T-helper 22 cell (primary cell): ENCODE results near the gene ANO1.
"Not testable (repeated sequence)": the region's sequence is repeated elsewhere in the genome, so short reads cannot be mapped to it uniquely, and the experiment has no call there.

Experiments
- DNase-seq: peaks from one replicate; pipeline ENCODE4 v3.0.0-alpha.2; 2020; ENCODE audit warnings: low read depth

Gene ANO1

DNA sequence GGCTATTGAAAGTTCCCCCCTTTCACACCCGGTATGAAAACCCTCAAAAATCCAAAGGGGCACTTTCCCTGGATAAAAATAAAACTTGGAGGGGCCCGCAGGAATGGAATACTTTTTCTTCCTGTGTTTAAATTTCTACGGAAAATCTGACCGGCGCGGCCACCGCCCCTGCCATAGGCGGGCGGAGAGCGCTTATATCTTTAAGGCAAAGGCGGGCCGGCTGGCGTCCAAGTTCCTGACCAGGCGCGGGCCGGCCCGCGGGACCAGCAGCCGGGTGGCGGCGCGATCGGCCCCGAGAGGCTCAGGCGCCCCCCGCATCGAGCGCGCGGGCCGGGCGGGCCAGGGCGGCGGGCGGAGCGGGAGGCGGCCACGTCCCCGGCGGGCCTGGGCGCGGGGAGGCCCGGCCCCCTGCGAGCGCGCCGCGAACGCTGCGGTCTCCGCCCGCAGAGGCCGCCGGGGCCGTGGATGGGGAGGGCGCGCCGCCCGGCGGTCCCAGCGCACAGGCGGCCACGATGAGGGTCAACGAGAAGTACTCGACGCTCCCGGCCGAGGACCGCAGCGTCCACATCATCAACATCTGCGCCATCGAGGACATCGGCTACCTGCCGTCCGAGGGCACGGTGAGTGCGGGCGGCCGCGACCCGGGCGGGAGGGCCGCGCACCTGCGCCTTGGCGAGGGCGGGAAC lies at the start of gene ANO1:
Gene ANO1 (plus strand): TSS at position 223 of the 686 bp plus-strand sequence. CDS start 290 bp downstream, at position 513.
- no peak for DNase-seq

DNA sequence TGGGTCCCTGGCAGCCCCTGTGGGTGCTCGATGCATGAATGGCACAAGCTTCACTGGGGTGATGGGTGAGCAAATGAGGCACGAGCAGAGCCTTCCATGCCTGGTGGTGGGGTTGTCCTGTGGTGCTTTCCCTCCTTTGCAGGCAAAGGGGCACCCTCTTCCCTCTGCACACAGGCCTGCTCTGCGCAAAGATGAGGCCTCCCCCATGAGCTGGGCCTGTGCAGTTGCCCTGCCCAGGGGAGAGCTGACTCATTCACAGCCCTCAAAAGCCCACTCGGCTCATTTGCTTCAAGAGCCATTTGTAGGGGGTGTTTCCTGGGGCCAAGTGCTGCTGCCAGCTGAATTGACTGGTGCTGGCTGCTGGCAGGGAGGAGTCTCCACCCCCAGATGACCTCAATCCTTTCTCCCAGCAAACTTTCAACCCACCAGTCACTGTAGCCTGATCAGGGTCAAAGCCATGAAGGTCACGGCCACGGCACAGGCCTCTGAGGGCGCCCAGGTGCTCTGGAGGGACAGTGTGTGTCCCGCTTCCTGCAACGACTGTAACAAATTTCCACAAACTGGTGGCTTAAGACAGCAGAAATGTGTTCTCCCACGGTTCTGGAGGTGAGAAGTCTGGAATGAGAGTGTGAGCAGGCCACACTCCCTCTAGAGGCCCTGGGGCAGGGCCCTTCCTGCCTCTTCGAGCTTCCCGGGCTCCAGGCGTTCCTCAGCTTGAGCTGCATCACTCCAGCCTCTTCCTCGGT lies 48.8 kb upstream of the ANO1 start:
- no peak for DNase-seq

DNA sequence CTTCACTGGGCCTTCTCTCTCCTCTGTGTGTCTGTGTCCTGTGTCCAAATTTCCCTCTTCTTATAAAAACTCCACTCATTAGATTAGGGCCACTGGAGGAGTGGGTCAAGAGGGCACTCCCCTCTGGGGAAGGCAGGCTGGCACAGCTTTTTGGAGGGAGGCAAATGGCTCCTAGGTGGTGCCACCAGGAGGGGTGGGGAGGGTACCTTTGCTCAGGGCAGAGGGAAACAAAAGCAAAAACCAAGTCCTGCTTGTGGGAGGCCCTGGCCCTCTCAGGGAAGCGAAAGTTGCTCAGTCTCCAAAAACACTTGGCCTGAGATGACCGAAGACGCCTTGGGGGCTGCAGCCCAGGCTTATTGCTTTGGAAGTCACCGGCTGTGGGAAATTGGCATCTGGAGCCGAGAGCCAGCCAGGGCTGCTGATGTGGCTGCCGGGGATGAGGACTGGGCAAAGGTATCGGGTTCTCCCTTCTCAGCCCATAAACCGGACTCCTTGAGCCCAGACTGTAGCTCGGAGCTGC lies 48.2 kb upstream of the ANO1 start:
- DNase-seq: no peak

DNA sequence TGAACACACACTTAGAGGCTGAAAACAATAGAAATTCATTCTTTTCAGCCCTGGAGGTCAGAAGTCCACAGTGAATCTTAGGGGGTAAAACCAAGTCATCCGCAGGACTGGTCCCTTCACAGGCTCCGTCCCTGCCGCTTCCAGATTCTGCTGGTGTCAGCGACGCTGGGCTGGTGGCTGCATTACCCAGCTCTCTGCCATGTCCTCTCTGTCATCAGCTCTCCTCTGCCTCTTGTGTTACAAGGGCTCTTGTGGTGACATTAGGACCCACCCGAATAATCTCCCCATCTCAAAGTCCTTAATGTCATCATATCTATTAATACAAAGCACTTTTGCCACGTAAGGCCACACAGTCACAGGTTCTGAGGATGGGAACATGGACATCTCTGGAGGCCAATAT lies 47.7 kb upstream of the ANO1 start:
- no peak for DNase-seq

DNA sequence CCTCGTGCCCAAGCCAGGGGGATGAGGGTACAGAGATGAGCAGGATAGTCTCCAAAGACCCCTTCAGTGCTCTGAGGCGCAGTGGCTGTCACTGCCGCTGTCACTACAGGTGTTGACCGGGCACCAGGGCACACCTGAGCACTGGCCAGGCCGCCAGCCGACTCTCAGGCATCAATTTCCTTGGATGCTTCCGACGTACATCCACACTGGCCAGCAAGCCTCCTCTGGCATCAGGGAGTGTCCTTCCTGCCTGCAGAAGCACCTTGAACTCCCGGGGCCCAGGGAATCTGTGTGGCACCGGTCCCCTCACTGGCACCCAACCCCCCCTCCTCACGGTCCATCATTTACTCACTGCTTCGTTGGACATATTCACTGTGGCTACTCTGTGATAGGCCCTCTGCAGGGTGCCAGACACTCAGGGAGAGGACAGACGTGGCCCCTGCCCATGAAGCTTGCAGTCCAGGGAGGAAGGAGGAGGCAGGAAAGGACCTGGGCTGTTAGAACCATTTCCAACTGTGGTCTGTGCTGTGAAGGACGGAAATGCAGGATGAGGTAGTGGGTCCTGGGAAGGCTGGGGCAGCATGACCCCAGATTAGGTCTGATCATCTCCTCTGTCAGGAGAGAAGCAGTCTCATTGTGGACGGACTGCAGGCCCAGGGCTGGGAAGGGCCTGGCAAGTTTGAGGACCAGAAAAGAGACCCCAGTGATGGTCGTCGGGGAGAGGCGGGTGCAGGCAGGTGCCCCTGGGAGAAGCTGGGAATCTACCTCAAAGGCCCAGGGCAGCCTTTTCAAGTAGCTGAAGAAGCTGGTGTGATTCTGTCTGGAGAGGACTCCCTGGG lies 46.3 kb upstream of the ANO1 start:
- no peak for DNase-seq

DNA sequence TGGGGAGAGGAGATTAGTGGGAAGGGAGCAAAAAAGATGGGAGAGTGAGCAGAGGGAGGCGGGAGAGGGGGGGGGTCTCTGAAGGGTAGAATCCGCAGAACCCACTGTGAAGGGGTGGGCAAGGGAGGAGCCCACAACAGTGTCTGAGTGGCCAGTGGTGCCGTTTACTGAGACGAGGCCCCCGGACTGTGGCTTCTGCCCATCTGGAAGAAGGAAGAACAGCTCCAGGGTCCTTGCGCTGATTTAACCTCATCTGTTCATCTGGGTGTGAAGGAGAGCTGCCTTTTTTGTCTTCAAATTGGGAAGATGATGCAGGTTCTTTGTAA lies 45.7 kb upstream of the ANO1 start:
- DNase-seq: no peak

DNA sequence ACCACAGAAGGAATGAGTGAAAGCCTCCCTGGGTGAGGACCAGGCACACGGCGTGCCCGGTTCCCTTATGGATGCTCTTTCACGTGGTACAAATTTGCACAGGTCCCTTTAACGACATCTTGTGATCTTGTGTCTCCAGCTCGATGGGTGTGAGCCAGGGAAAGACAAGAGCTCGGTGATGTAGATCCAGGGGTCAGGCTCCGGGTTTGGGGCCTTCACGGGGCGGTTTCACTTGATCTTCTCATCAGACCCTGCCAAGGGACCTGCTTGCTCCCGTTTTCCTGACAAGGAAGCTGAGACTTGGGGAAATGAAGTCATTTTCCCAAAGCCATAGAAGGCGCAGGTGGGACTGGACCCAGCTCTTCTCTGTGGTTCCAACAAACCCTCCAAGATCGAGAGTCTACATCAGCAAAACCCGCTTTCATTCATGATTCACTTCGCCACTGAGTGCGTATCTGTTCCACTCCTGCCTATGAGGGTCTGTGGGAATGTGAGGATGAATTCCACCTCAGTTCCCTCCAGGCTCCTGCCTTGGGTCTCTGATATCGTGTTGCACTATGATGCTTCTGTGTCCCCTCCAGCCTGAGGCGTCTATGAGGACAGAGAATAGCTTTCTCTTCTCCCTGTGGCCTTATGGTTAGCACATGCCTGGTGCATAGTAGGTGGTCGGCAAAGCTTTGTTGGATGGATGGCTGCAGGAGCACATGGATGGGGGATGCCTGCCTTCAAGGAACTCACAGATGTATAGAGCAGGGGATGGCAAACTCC lies 45.0 kb upstream of the ANO1 start:
- DNase-seq: no peak

DNA sequence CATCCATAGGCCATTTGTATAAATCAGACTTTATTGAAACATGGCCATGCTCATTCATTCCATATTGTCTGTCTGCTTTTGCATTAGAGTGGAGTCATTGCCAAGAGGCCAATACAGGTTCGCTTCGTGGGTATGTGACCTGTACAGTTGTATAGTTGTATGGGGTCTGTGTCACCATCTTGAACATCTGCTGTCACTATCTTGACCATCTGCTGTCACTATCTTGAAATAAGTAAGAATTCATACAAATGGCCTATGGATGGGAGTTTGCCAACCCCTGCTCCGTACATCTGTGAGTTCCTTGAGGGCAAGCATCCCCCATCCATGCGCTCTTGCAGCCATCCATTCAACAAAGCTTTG lies 44.4 kb upstream of the ANO1 start:
- no peak for DNase-seq

DNA sequence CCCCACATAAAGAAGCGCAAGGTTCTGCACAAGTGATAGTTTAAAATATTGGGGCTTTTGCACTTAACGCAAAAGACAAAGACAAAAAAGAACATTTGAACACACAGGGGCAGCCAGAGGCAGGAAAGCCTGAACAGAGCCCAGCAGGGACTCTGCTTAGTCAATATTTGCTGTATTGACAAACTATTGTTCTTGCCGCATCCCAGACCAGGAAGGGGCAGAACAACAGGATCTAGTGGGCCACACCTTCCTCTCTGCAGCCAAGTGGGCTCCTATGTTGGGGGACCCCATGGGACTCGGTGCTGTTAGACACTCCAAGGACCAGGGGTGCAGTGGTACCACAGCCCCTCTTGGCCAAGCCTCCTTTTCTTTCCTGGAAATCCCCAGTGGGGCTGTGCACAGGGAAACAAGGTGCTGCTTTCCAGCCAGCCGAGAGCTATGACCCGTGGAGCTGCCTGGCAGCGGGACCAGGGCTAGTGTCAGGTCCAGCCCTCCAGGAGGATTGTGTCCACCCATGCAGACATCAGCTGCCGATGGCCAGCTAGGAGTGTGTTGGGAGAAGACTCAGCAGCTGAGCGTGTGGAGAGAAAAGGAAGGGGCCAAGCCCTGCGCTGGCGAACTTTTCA lies 43.3 kb upstream of the ANO1 start:
- no peak for DNase-seq

DNA sequence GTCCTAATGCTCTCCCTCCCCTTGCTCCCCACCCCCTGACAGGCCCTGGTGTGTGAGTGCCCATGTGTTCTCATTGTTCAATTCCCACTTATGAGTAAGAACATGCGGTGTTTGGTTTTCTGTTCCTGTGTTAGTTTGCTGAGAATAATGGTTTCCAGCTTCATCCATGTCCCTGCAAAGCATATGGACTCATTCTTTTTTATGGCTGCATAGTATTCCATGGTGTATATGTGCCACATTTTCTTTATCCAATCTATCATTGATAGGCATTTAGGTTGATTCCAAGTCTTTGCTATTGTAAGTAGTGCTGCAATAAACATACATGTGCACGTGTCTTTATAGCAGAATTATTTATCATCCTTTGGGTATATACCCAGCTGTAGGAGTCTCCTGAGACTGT lies 42.5 kb upstream of the ANO1 start:
- DNase-seq: not testable (repeated sequence)

DNA sequence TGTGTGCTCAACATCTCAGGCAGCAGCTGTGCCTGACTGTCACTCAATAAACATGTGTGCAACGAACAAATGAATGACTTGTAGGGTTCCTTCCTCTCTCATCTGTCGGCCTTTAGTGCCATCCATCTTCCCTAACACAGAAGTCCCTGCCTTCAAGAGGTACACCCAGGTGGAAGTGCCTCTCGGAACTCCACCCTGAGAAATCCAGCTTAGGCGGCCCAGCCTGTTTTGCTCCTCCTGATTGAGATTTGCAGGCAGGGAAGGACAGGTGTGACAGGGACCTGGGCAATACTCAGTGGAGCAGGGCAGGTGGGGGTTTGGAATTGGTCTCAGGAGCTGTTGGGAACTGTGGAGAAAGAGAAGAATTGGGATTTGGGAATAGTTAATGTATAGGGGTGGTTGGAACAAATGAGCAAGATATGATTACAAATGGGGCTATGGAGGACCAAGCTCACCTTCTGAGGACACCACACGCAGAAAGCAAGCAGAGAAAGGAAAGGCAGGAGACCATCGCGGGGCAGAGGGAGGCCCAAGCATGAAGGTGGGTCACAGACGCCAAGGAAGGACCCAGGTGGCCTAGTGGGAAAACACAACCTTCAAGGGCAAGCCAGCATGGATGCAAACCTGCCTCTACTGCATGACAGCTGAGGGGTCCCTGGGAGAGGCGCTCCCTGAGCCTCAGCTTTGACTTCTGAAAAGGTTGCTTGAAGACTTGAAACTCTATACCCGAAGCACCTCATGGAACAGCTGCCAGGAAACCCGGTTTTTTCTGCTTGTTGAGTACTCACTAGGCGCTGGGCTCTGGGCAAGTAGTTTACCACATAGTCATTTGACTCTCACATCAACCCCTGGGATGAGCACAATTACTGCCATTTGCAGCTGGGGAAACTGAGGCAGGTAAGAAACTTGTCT lies 40.9 kb upstream of the ANO1 start:
- no peak for DNase-seq

DNA sequence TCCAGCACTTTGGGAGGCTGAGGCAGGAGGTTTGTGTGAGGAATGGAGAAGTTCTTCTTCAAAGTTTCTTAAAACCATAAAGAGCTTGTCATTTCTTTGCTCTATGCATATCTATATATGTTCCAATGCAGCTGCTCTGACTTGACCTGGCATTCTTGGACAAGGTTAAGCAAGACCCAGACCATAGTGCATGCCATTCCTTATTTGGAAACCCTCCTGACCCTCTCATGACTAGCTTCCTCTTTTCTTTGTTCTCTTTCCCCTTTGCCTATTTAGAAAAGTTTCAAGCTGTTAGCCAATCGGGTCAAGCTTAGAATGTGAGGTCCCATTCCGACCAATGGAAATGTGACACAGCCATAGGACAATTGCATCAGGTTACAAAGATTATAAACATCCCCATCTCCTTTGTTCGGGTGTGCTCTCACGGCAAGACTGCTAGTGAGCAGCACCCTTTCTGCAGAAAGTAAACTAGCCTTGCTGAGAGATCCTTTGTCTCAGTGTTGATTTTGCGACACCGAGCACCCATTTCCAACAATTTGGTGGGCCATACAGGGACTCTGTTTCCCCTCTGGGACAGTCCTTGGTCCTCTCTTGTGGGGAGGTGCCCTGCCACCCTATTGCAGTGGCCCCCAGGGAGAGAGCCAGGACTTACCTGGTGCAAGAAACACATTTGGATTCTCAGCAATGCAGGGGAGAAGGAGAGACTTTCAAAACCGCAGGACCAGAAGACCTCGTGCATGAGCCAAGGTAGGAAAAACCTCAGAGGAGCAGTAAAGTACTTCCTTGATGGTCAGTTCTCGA lies 39.9 kb upstream of the ANO1 start:
- no peak for DNase-seq

DNA sequence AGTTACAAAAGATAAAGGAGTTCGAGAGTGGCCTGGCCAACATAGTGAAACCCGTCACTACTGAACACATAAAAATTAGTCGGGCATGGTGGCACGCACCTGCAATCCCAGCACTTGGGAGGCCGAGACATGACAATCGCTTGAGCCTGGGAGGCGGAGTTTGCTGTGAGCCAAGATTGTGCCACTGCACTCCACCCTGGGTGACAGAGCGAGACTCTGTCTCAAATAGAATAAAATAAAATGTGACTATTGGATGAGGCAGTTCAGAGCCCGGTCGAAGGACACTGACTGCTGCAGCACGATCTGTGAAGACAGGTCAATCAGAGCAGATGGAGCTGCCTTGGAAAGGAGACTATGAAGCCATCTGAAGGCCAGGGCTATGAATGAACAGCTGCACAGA lies 37.7 kb upstream of the ANO1 start:
- DNase-seq: no peak

DNA sequence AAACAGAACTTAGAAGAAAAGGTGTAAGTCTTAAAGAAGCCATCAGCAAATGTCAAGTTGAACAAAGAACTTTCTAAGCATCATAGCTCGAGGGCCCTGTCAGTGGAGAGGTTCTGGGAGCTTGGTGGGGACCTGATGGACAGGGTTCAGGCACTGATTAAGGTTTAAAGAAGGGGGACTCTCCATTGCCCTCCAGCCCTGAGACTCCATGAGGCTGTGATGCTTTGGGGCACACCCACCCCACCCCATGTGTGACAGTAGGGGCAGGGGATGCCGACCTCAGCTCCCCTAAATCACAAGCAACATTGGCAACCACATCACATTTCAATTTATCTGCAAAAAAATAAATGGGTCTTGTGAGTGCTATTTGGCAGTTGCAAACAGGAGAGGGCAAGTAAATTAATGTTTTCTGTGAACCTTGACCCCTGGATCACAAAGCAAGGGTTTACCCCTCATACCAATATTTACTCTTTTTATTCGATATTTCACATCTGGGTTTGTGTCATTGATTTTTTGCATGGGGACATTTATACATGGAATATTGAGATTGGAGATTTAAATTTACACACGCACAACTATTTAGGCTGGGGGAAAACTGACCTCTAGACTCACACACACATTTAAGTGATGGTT lies 37.1 kb upstream of the ANO1 start:
- no peak for DNase-seq

DNA sequence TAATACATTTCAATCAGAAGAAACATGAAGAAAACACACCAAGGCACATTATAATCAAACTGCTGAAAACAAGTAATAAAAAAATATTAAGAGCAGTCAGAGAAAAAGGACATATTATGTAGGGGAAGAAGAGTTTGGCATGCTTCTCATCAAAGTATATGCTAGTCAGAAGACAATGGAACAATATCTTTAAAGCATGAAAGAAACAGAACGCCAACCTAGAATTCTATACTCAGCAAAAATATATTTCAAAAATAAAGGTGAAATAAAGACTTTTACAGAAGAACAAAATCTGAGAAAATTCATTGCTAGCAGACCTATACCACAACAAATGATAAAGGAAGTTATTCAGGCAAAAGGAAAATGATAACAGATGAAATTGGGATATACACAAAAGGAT lies 34.6 kb upstream of the ANO1 start:
- DNase-seq: no peak

DNA sequence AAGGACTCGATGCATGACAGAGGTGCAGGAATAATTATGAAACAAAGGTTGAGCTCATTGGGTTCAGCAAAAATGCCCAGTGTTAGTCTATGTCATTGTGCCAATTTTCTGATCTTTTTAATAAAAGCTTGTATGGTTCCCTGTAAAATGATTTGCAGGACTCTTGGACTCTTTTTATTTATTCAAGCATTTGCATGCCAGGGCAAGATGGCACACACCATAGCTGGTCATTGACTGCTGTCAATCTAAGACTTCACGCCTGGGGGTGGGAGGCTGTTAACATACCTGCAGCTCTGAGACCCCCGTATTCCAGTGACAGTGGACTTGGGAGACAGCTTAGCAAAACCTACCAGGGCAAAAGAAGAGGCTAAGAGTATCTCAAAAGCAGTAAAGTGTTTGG lies 32.0 kb upstream of the ANO1 start:
- DNase-seq: no peak

DNA sequence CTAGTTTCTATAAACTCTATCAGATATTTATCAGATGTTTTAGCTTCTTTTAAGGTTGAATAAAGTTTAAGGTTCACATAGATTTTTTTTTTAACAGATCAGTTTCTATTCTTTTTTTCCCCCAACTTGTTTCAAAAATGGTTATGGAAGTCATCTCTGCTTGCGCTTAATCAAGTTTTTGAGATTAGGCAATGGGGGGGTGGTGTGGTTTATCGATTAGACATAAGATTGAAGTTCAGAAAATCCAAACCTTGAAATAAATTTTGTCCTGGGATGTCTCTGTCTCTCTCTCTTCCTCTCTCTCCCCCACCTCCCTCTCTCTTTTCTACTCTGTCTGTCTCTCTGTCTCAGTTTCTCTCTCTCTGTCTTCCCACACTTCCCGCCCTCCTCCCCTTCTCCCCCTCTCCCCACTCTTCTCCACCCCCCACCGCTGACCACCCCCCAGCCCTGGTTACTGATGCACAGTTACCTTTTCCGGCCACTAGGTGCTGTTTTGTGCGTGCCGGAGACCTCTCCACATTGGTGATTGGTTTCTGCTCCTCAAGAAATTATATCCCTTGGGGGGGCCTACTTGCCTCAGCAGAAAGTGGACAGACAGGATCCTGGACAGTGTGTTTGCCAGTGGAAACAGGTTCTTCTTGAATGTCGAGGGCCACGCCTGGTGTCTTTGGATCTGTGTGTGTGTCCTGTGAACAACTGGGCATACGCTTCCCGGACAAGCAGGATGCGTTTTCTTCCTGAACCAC lies 29.7 kb upstream of the ANO1 start:
- DNase-seq: no peak

DNA sequence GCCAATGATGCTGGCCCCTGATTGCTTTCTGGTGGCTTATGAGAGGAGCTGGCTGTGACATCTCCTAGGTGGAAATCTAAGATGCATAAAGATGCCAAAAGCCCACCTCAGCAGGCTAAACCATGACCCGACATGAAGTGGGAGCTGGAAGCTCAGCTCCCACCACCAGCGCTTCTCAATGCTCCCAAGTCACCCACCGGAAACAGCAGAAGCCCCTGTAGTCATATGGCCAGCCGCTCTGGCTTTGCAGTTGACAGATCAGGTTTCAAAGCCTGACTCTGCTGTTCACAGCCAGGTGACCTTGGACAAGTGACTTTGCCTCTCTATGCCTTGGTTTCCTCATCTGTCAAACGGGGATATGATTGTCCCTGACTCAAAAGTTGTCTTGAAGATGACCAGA lies 29.1 kb upstream of the ANO1 start:
- DNase-seq: no peak

DNA sequence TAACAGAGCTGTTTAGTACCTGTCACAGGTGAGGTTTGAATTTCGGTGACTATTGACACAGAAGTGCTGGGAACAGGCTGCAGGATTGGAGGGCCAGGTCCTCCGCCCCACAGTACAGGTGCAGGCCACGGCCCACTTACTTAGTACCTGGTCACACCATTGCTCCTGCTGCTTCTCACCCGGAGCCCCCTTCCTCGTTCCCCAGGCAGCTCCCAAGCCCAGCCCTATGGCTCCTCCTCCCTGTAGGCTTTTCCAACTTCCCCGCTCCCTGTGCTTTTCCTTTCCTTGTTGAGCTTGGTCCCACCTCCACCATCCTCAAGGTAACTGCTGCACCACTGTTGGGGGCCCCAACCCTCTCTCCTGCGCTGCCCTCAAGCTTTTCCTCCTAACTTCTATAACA lies 27.9 kb upstream of the ANO1 start:
- no peak for DNase-seq
